Left hindlimb (tissue), 1 donor: ENCODE data around the gene RNASE11.
"Not testable (repeated sequence)": the region's sequence is repeated elsewhere in the genome, so short reads cannot be mapped to it uniquely, and the experiment has no call there.

ENCODE experiments used
- DNase-seq: peaks from one replicate; pipeline ENCODE4 v3.0.0-alpha.2; 2018

Gene RNASE11

DNA sequence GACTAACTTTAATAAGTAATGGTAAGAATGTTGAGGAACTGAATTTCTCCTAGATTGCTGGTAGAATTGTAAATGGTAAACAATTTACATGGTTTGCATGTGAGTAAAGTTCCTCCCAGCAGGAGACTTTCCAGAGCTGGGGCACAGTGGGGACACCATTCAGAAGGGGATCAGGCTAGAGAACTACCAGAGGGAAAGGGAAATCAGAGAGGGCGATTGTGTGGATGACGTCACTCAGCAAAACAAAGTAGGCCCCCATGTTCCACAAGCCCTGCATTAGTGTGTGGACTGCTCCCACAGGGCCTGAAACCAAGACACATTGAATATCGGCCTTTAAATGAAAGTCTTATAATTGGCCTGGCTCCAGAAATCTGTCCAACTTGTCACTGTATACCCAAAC is 9.5 kb downstream of the RNASE11 start:
- DNase-seq, result no peak

- DNase-seq, result not testable (repeated sequence)
Observed at GRCh38 chr14:20572382-20572990, 15.3 kb downstream of the RNASE11 start.

GRCh38 chr14:20570720-20571119 is 17.1 kb downstream of the RNASE11 start:
- DNase-seq, result not testable (repeated sequence)

GRCh38 chr14:20569865-20570264 is 17.9 kb downstream of the RNASE11 start:
- DNase-seq, result not testable (repeated sequence)

GRCh38 chr14:20569066-20569465 is 18.7 kb downstream of the RNASE11 start:
- DNase-seq, result no peak

- DNase-seq, result no peak
Observed at GRCh38 chr14:20568393-20568792, 19.4 kb downstream of the RNASE11 start.

GRCh38 chr14:20567199-20567598 is 20.6 kb downstream of the RNASE11 start:
- DNase-seq, result not testable (repeated sequence)

GRCh38 chr14:20564501-20564997 is 23.3 kb downstream of the RNASE11 start:
- DNase-seq, result no peak

DNA sequence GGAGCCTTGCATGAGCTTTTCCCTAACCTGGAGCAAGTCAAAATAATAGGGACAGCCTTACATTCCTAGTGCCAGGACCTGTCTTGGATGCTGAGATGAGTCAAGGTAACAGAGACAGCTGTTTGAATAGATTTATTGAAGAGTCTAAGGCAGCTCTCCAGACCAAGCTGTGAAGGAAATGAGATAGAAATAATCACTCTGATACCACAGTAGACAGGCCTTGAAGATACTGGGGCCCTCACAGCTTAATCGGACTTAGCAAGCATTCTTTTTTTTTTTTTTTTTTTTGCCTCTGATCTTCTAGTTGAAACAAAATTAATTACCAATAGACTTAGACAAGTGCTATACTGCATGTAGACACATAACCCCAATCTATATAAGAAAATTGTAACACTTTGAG is 23.8 kb downstream of the RNASE11 start:
- no peak for DNase-seq

DNA sequence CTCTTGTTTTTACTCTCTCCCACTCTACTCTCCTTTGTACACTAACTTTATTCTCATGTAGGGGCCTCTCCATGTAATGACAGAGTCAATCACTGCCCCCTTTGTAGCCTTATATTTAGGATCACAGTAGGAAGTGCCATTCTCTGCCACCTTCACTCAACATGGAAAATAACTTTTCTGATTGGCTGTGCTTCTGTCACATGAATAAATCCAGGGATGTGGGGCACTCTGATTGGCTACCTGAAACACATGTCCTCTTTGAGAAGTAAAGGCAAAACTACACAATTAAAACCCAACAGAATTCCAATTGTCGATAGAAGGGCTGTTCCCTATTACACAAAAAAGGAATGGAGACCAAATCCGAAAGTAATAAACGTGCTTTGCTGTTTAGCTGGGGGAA is 26.8 kb downstream of the RNASE11 start, which contains the start of gene RNASE9:
Gene RNASE9 (minus strand): TSS at position 87 of the 400 bp plus-strand sequence.
- no peak for DNase-seq

- DNase-seq, result no peak
Observed at GRCh38 chr14:20559461-20559904, 28.3 kb downstream of the RNASE11 start.

DNA sequence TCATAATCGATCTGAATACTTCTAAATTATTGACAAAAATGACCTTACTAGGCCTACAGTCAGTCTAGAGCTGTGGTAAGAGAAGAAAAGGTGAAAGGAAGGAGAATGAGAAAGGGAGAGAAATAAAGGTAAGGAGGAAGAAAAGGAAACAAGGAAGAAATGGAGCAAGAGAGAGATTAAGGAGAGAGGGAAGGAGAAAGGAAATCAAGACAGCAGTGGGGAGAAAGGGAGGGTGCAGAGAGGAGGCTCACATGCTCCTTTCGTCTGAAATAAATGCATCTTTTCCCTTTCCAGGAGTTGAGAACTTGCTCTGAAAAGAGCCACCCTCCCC is 30.6 kb downstream of the RNASE11 start:
- no peak for DNase-seq

DNA sequence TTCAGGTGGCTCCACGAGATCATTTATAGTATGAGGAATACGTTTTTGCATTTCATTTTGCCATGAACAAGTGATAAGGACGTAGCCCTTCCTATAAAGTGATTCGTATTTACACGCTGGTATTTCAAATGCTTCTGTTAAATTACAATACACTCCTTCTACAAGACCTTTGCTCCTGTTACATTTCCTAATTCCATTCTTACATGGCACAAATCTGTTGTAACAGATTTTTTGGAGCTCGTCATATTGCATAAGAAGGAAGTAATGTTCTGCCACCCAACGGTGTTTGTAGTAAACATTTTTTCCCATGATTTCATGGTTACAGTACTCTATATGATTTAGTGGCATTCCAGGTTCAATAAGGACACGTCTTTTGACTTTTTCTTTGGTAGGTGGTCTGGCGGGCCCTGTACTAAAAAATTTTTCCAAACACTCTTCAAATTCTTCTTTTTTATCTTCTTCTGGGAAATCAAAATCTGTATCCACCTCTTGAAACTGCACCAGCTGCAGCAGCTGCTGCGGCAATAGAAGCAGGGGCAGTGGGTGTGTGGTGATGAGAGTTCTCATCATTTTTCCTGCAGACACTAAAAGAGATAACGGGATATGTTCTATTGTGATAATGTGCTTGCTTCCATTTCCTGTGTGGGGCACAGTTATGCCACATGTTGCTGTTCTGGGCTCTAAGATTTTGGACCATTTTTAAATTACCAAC is 31.1 kb downstream of the RNASE11 start:
- no peak for DNase-seq

DNA sequence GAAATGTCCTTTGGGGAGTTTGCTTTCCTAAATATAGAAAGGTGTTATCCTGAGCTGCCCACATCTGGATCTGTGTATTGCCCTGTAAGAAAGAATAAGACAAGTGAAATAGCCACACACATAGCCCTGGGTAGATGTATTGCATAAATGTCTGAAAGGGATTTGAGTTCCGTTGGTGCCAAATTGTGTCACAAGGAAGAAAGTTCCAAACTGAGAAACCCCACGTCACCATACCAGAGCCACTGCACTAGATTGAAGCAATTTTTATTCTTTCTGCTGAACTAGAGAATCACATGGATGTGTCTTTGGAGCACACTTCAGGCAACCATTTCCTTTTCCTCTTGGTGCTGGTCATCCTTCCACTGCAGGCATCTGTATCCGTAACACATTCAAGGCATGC is 32.0 kb downstream of the RNASE11 start:
- no peak for DNase-seq

DNA sequence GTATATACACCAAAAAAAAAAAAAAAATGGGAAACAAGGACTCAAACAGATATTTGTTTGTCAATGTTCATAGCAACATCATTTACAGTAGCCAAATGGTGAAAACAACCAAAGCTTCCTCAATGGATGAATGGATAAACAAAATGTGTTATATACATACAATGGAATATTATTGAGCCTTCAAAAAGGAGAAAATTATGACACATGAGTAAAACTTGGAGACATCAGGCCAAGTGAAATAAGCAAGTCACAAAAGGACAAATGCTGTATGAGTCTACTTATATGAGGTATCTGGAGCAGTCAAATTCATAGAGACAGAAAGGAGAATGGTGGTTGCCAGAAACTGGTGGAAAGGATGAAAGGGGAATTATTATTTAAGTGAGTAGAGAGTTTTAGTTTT is 34.8 kb downstream of the RNASE11 start:
- no peak for DNase-seq

- no peak for DNase-seq
Observed at GRCh38 chr14:20551606-20552005, 36.2 kb downstream of the RNASE11 start.

- no peak for DNase-seq
Observed at GRCh38 chr14:20550926-20551325, 36.9 kb downstream of the RNASE11 start.

DNA sequence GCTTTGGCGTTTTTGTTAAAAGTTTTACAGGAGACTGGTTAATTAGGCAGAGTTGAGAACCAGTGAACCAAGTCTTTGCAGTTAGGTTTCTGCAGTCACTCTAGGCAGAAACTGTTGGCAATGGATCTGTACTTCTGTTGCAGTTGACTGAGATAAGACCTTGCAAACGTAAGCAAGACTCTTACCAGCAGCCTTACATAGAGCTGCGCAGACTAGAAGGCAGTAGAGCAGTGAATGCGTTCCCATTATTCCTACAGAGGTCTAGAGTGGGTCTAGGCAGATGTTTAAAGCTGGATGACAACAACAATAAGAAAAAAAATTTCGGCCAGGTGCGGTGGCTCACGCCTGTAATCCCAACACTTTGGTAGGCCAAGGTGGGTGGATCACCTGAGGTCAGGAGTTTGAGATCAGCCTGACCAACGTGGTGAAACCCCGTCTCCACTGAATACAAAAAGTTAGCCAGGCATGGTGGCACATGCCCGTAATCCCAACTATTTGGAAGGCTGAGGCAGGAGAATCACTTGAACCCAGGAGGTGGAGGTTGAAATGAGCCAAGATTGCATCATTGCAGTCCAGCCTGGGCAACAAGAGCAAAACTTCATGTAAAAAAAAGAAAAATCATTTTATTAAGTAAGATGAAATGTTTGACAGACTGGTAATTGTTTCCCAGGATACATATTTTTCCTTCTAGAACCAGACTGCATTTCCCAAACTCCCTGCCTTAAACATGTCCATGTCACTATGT is 39.2 kb downstream of the RNASE11 start:
- DNase-seq, result no peak

- no peak for DNase-seq
Observed at GRCh38 chr14:20546877-20547276, 40.9 kb downstream of the RNASE11 start.

GRCh38 chr14:20539906-20540305 is 47.9 kb downstream of the RNASE11 start:
- DNase-seq, result no peak
